ENCODE data around the gene GOLGA7B. TPM values are rescaled to one million over a fixed set of nuclear protein-coding genes. Genes with fewer than 3 reads are reported as not detected.

The GOLGA7B gene
- total RNA-seq, 1 donor from 2014 or later = 0.98 TPM

DNA sequence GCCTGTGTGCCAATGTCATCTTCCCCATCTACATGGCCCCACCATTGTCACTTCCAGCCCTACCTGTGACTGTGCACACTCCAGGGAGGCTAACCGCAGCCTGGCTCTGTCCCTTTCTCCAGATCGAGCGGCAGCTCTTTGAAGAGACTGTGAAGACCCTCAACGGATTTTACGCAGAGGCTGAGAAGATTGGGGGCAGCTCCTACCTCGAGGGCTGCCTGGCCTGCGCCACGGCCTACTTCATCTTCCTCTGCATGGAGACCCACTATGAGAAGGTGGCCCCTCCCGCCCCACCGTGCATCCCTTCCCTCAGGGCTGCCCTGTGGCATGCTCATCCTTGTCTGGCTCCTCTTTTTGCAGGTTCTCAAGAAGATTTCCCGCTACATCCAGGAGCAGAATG lies 14.2 kb downstream of the GOLGA7B start:
- intact Hi-C loops (cut with DNase I) = no loop called here
- Histone ChIP-seq H3K9me3 (no peaks in the 10 kb centered on the region), H3K4me1 (peaks cover 1% of the 10 kb centered on the region), H3K27ac (no peak overlapping the region), H3K4me3 (no peak overlapping the region), H3K36me3 (no peaks in the 10 kb centered on the region), H3K27me3 (peaks cover 14% of the 10 kb centered on the region)
- no peak for DNase-seq
- TF ChIP-seq, protein P1, sequence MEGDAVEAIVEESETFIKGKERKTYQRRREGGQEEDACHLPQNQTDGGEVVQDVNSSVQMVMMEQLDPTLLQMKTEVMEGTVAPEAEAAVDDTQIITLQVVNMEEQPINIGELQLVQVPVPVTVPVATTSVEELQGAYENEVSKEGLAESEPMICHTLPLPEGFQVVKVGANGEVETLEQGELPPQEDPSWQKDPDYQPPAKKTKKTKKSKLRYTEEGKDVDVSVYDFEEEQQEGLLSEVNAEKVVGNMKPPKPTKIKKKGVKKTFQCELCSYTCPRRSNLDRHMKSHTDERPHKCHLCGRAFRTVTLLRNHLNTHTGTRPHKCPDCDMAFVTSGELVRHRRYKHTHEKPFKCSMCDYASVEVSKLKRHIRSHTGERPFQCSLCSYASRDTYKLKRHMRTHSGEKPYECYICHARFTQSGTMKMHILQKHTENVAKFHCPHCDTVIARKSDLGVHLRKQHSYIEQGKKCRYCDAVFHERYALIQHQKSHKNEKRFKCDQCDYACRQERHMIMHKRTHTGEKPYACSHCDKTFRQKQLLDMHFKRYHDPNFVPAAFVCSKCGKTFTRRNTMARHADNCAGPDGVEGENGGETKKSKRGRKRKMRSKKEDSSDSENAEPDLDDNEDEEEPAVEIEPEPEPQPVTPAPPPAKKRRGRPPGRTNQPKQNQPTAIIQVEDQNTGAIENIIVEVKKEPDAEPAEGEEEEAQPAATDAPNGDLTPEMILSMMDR (IDR thresholded peaks at IDR 0.05) = no peak
- no peak for ATAC-seq

DNA sequence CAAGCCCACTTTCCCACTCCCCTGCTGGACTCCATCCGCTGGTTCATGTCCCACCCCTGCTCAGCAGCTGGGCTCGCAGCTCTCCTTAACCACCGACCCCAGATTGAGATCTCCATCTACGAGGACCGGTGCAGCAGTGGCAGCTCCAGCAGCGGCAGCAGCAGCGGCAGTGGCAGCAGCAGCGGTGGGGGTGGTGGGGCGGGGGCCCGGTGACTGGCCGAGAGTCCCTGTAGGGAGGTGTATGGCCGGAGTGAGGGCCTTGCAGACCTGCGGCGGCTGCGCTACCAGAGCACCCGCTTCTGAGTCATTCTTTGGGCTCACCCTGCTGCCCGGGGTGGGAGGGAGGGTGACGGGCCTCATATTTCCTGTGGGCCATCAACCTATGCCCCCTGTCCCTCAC lies 15.8 kb downstream of the GOLGA7B start:
- H3K27me3 ChIP-seq = peaks cover 14% of the 10 kb centered on the region
- ATAC-seq = no peak
- no peaks in the 10 kb centered on the region for H3K36me3 ChIP-seq
- no peak overlapping the region for H3K27ac ChIP-seq
- intact Hi-C loops (cut with DNase I) = no loop called here
- TF ChIP-seq, protein P1 (IDR thresholded peaks at IDR 0.05) = no peak
- H3K4me1 ChIP-seq = peaks cover 10% of the 10 kb centered on the region
- H3K4me3 ChIP-seq = no peak overlapping the region
- H3K9me3 ChIP-seq = no peaks in the 10 kb centered on the region
- DNase-seq = no peak

DNA sequence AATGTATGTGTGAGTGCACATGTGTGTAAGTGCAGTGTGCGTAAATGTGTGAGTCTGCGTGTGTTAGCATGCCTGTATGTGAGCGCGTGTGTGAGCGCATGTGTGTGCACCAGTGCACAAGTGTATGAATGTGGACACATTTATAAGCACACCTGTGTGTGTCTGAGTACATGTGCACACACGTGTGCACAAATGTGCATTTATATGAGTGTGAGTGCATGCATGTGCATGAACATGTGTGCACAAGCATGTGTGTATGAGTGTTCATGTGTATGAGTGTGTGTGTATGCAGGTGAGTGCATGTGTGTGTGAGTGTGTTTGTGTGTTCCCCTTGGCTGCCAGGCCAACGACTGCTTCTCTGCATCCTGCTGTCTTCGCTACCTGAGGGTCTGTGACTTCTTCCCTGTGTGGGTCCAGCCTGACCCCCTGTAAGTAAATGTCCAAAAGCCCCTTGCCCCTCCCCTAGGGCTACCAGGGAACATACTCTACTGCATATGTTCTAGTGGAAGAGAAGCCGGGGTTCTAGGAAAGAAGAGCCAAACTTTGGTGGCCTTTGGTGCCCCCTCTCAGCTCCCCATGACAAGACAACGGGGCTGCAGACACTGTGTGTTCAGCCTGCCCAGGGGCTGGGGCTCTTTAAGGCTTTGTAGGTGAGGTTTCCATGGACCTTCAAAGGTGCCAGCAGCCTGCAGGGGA lies 17.0 kb downstream of the GOLGA7B start:
- H3K27me3 ChIP-seq = peaks cover 14% of the 10 kb centered on the region
- intact Hi-C loops (cut with DNase I) = no loop called here

DNA sequence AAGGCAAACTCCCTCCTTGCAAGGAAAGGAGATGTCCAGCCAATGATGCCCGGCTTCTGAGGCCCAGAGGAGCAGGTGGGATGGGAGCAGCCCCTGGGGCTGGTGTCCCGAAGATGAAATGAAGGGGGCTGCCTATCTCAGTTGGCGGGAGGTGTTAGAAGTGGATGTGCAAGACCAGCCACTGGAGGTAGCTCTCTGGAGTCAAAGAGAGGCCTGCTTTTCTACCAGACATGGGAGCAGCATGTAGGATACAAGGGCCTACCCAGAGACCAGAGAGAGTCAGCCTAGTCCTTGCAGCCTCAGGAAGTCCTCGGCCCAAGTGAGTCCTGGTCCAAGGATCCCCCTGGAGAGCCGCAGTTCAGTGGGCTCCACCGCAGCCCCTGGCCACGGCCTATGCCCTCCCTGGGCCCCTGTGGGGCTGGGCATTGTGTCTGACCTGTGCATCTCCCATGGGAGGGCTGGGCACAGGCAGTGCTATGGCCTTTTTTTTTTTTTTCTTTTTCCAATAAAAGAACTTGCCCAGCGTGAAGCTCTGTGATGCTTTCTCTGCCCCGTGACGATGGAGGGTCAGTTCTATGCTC lies 17.7 kb downstream of the GOLGA7B start:
- no peak for ATAC-seq
- intact Hi-C loops (cut with DNase I) = no loop called here
- H3K4me3 ChIP-seq = no peak overlapping the region
- H3K36me3 ChIP-seq = no peaks in the 10 kb centered on the region
- no peaks in the 10 kb centered on the region for H3K9me3 ChIP-seq
- H3K27me3 ChIP-seq = peaks cover 14% of the 10 kb centered on the region
- peaks cover 10% of the 10 kb centered on the region for H3K4me1 ChIP-seq
- TF ChIP-seq, protein P1 (IDR thresholded peaks at IDR 0.05) = no peak
- no peak overlapping the region for H3K27ac ChIP-seq
- DNase-seq = no peak

More for the DNA sequence above, 17.0 kb downstream of the GOLGA7B start:
- ATAC-seq (no peak), DNase-seq (no peak)
- Histone ChIP-seq H3K27ac (no peak overlapping the region), H3K4me1 (peaks cover 10% of the 10 kb centered on the region), H3K36me3 (no peaks in the 10 kb centered on the region), H3K9me3 (no peaks in the 10 kb centered on the region), H3K4me3 (no peak overlapping the region)
- TF ChIP-seq, protein P1 (IDR thresholded peaks at IDR 0.05) = no peak

DNA sequence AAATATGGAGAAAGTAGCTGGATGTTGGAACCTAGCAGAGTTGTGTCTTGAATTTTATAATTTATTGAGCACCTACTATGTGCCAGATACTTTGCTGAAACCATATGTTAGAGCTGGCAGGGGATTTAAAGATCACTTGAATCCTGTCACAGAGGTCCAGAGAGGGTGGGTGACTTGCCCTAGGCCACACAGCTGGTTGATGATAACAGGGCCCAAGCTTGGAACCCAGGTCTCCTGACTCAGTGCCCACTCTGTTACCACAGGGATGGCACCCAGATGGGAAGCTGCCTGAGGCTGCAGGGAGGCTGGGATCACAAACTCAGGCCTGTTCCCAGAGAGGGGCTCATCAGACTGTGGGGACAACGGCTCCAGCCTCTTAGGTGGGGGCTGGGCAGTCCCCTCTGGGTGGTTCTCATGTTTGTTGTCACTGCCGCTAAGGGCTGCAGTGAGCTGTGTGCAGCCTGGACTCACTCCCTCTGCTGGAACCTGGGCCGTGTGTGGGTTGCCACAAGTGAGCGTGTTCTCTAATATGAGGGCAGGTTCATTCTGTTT lies 18.6 kb downstream of the GOLGA7B start:
- Histone ChIP-seq H3K9me3 (no peaks in the 10 kb centered on the region), H3K27ac (no peak overlapping the region), H3K36me3 (no peaks in the 10 kb centered on the region), H3K4me1 (peaks cover 10% of the 10 kb centered on the region), H3K27me3 (peaks cover 14% of the 10 kb centered on the region), H3K4me3 (no peak overlapping the region)
- ATAC-seq = no peak
- no peak for DNase-seq
- TF ChIP-seq, protein P1 (IDR thresholded peaks at IDR 0.05) = no peak
- intact Hi-C loops (cut with DNase I) = no loop called here
